ENCODE data around the gene SEMA5A.

The SEMA5A gene

DNA sequence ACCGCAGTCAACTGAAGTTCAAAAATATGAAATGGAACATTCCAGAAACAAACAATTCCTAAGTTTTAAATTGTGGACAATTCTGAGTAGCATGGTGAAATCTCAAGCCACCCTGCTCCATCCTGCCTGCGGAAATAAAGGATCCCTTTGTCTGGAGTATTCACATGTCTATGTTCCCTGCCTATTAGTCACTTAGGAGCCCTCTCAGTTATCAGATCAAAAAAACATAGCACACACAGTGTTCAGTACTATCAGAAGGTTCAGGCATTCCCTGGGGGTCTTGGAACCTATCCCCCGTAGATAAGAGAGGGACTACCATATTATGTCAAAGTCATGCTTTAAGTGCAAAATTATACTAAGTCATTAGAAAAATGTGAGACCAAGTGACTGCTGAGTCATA lies 300.8 kb downstream of the SEMA5A start:
- no peak for DNase-seq

GRCh38 chr5:9244417-9244816 lies 301.5 kb downstream of the SEMA5A start:
- no peak for DNase-seq

- no peak for DNase-seq
Observed at GRCh38 chr5:9241479-9242305, 304.2 kb downstream of the SEMA5A start.

DNA sequence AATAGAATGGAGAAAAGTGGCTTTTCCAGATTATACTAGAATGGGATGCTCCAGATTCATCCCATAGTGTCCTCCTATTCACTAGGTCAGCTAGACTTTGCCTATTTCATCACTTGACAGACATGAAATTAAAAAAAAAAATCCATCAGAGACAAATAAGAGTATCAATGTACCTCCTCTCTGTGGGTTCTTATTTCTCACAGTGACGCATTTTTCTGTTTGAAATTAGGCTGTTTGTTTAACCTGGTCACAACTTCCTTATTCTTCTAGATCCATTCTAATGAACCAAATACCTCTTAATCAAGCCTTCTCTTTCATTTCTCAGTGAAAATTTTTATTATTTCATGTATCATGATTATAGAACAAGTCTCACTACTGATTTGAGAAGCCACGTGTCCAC lies 305.4 kb downstream of the SEMA5A start:
- DNase-seq: no peak

DNA sequence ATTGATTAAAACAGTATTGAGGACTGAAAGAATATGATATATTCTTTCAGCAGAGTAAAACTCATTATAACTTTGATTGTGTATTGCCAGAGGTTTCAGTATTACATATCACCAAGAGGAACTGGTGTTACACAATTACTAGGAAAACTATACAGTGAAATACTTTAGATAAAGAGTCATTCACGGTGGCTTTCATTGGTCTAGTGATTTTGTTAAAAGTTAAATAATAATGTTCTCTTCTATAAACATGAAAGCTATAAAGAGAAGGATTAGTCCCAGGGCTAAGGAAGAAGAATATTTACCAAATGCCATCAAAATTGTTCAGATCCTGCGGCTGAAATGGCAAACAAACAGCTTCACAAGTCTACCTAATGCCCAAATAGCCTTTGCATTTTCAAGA lies 306.2 kb downstream of the SEMA5A start:
- no peak for DNase-seq

- no peak for DNase-seq
Observed at GRCh38 chr5:9239071-9239470, 306.8 kb downstream of the SEMA5A start.

- no peak for DNase-seq
Observed at GRCh38 chr5:9233712-9234111, 312.2 kb downstream of the SEMA5A start.

- no peak for DNase-seq
Observed at GRCh38 chr5:9233035-9233434, 312.8 kb downstream of the SEMA5A start.

GRCh38 chr5:9231842-9232241 lies 314.0 kb downstream of the SEMA5A start:
- DNase-seq: no peak

GRCh38 chr5:9230355-9230754 lies 315.5 kb downstream of the SEMA5A start:
- no peak for DNase-seq

GRCh38 chr5:9226016-9226536 lies 319.8 kb downstream of the SEMA5A start:
- no peak for DNase-seq

DNA sequence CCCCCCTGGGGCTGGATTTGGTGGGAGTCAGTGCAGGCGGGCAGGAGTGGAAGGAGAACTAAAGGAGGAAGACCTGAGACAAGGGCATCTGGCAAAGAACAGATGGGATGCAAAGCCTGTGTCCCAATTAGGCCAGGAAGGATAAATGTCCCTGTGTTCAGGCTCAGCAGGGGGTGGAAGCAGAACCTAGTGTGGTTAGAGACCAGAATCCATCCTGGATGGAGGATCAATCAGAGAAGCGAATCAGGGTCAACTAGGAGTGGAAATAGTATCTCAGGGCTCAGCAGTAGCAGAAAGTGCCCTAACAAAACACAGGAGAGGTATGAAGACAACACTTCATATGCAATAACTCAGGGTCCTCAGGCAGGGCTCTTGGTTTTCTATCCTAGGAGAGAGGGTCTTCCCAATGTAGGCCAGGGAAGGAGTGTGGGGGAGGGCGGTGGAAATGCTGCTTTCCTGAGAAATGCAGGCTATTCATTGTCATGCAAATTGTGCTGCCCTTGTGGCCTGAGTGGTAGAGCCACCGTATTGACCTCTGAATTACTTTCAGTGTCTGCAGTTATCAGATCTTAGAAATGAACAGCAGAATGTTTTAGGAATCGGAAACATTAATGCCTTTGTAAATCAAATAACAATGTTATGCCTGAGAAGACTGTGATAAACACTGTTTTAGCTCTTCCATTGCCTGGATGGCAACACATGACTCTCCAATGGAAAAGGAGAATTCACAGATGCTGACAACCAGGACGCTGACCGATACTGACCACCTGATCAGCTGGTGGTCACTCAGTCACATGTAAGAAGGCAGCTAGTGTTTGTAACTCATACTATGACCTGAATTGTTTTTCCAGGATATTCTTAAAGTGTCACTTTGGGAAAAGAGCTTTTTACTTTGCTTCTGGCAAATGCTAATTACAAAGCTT lies 323.6 kb downstream of the SEMA5A start:
- no peak for DNase-seq

DNA sequence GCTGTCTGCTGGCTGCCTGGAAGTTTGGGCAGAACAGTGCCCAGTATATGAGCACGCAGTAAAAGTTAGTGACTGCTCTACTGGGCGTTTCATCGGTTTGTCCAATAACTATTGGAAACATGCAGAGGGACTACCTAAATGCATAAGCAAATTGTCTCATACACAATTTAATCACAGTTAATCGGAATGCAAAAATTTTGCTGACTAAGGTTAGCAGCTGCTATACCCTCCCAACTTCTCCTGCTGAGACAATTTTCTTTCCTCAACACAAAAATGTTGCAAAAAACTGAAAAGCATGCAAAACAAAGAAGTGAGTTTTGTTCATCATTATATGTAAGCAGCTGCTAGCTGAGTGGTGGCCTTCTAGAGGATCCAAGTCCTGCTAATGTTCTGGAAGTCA lies 327.5 kb downstream of the SEMA5A start:
- no peak for DNase-seq

GRCh38 chr5:9212605-9213004 lies 333.3 kb downstream of the SEMA5A start:
- DNase-seq: no peak

DNA sequence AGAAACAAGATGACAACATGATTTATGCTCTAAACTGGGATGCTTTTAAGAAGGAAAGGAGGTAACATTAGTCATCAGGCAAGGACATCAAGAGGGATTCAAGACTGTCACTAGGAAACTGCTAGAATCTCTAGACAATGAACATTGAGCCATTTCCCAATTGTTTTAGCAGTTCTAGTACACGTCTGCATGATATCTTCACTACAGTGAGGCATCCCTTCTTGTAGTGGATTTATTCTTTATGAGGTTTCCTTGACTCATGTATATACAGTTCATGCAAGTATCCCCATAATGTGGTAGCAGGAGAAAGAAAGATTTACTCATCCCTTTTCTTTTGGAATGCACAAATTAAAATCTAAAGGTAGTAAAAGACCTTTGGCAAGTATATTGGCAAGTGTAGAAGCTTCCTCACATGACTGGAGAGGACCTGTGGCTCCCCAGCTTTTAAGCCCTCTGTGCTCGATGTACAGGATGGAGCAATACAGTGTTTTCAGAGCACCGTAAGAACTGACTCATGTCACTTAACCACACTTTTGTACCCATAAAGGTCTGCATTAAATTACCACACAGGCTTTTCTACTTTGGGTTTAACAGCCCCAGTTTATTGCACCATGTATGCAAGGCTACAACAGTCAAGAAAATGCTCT lies 335.9 kb downstream of the SEMA5A start:
- DNase-seq: no peak

DNA sequence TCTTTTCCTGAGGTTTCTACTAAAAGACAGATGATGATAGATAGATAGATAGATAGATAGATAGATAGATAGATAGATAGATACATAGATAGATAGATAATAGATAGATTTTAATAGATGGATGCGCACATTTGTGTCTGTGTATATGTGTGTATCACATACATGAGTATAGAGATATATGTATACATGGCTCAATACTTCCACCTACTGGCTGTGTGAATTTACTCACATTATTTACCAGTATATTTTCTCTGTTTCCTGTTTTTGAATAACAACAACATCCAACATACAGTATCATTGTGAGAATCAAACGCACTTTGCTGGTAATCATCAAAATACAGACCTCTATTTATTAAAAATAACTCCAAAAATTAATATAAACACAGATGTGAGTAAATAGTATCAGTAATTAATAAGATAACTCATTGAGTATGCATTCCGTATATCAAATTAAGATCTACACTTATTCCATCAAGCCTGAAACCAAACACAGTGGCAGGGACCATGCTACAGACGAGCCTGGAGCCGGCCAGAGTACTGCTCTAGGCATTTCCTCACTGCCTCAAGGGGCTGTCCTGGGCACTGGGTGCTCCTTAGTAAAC lies 338.0 kb downstream of the SEMA5A start:
- peak; percentile 77 for DNase-seq

DNA sequence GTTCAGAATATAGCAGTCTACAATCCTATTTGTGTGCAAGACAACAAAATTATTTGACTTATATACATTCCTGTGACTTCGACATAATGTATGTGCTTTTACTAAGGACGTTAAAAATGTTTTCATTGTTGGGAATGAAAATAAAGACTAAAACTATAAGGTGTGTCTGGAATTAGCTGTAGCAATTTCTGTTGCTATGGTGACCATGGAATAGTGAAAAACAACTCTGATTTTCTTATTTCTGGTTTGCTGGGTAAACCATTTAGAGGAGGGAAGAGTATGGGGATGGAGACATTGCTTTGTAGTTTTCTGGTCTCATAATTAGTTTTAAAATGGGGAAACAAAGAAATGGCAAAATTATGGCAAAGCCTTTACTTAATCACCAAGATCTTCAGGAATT lies 343.2 kb downstream of the SEMA5A start:
- DNase-seq: no peak

- no peak for DNase-seq
Observed at GRCh38 chr5:9201761-9202160, 344.1 kb downstream of the SEMA5A start.

DNA sequence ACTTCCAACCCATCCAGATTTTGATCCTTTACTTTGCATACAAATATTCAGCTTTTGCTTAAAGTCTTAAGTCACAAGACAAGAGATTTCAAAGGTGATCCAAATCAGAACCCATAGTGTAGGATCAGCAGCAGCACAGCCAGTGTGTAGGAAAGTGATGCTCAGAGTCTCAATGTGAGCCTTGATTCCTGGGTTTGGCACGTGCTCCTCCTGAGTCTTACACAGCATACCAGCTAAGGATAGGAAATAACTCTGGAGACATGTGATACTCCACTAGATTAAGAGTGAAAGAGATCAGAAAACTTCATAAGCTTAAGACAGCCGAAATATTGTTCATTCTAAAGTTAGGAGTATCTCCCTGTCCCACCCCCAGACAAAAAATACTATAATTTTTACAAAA lies 344.9 kb downstream of the SEMA5A start:
- no peak for DNase-seq

GRCh38 chr5:9198394-9198793 lies 347.5 kb downstream of the SEMA5A start:
- no peak for DNase-seq

DNA sequence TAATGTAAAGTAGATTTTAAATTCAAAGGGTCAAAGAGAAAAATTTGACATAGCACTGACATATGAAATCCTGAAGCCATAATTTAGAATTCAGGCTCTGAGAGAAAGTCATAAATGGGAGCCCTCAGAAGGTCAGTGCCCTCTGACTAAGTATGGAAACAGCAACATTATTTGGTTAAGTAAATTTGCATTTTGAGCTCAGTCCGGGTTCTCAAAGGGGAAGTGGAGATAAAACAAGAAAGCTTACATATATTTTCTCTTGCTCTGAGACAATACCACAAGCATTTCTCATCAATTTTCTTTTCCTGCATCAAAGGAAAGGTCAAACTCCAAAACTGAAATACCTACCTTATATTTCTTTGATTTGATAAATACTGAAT lies 348.0 kb downstream of the SEMA5A start:
- no peak for DNase-seq

DNA sequence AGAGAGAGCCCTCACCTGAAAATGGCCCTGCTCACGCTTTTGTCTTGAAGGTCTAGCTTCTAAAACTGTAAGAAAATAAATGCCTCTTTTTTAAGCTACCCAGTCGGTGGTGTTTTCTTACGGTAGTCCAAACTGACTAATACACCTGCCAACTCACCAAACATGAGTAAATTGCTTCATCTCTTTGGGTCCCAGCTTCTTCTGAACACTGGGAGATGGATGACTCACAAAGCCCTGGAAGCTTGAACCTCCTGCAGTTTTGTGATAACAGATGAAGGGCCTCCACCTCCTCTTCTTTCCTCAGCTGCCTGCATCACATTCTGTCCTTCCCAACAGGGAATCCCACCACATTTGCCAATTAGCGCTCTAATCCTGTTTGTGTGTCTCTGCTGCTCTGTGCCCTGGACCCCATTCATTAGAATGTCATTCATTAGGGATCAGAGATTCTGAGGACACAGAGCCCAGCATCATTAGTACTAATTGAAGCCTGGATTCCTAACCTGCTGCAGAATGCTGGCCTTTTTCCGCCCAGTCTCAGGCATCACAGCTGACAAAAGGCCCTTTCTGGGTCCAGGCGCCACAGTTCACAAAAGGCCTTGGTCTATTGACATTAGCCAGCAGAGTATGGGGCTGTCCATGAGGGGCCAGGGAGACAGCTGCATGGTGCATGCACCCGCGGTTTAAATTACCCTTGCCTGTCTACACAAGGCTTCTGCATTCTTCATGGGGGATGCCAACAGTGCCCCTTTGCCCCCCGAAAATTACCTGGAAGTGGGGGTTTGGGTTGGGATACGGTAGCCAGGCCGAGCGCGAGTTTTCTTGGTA lies 349.3 kb downstream of the SEMA5A start:
- no peak for DNase-seq
